Naive thymus-derived CD4-positive, alpha-beta T cell (primary cell): ENCODE measurements around the gene KSR1. TPM values are rescaled to one million over a fixed set of nuclear protein-coding genes. Genes with fewer than 3 reads are reported as not detected.

Source experiments
- ATAC-seq: fragments of 150-1000 bp; cut with Tn5 transposase; 2 replicates; pipeline ENCODE4 v1.10.0; 2021; ENCODE audit warnings: mild to moderate bottlenecking, moderate library complexity
- CTCF ChIA-PET: fragments of 350-600 bp; sonication (Branson Sonifier 250); formaldehyde crosslinking; loops from one replicate; lab custom pipeline; 2021; ENCODE audit warnings: antibody characterized with exemption; lab: Charles Lee
- POLR2A ChIA-PET: fragments of 350-600 bp; sonication (Branson Sonifier 250); formaldehyde crosslinking; loops from one replicate; lab custom pipeline; 2021; ENCODE audit warnings: antibody characterized with exemption, inconsistent platforms; lab: Charles Lee
- DNase-seq, 9 donors: peaks; one replicate each; pipeline versions ENCODE4 v3.0.0 to v3.0.0-alpha.2; 2020 to 2022; ENCODE audit warnings: mixed read lengths in 1 of 9
- H3K27ac ChIP-seq: one replicate; pipeline ENCODE4 v1.7.0; 2013; ENCODE audit warnings: mild to moderate bottlenecking, low read depth, low read length, moderate library complexity
- H3K27me3 ChIP-seq, 2 donors: one replicate each; pipeline ENCODE4 v1.7.0; 2013; ENCODE audit warnings: low read length in 2 of 2, mild to moderate bottlenecking in 2 of 2, moderate library complexity in 2 of 2; ENCODE audit not compliant: control insufficient read depth in 2 of 2, insufficient read depth in 2 of 2
- H3K36me3 ChIP-seq, 3 experiments: 1 replicate in 2 of 3; 2 replicates in 1 of 3; pipeline ENCODE4 v1.7.0; 2013; ENCODE audit warnings: low read length in 3 of 3, mild to moderate bottlenecking in 3 of 3, moderate library complexity in 1 of 3; ENCODE audit not compliant: insufficient read depth in 3 of 3, control insufficient read depth in 2 of 3
- H3K4me1 ChIP-seq, 2 donors: one replicate each; pipeline ENCODE4 v1.7.0; 2013; ENCODE audit warnings: low read length in 2 of 2, mild to moderate bottlenecking in 2 of 2, moderate library complexity in 1 of 2; ENCODE audit not compliant: control insufficient read depth in 2 of 2, insufficient read depth in 2 of 2
- H3K4me3 ChIP-seq: 2 replicates; pipeline ENCODE4 v1.7.0; 2013; ENCODE audit warnings: mild to moderate bottlenecking, low read length
- H3K9me3 ChIP-seq, 3 experiments: 1 replicate in 2 of 3; 2 replicates in 1 of 3; pipeline ENCODE4 v1.7.0; 2013; ENCODE audit warnings: low read length in 3 of 3; ENCODE audit not compliant: control insufficient read depth in 2 of 3
- H3K27ac Mint-ChIP-seq, 9 donors: one replicate each; pipeline ENCODE4 v1.8.0; 2020 to 2022; ENCODE audit warnings: mixed read lengths in 9 of 9, mild to moderate bottlenecking in 8 of 9, moderate library complexity in 5 of 9, inconsistent platforms in 2 of 9
- H3K27me3 Mint-ChIP-seq, 5 donors: one replicate each; pipeline ENCODE4 v1.8.0; 2021 to 2022; ENCODE audit warnings: mixed read lengths in 5 of 5, mild to moderate bottlenecking in 1 of 5
- H3K36me3 Mint-ChIP-seq, 5 donors: one replicate each; pipeline ENCODE4 v1.8.0; 2020 to 2022; ENCODE audit warnings: mixed read lengths in 5 of 5, mild to moderate bottlenecking in 3 of 5, inconsistent platforms in 1 of 5
- H3K4me1 Mint-ChIP-seq, 7 donors: one replicate each; pipeline ENCODE4 v1.8.0; 2020 to 2022; ENCODE audit warnings: mixed read lengths in 7 of 7, mild to moderate bottlenecking in 3 of 7, inconsistent platforms in 1 of 7
- H3K4me3 Mint-ChIP-seq, 10 donors: one replicate each; pipeline ENCODE4 v1.8.0; 2020 to 2022; ENCODE audit warnings: mild to moderate bottlenecking in 10 of 10, mixed read lengths in 10 of 10, moderate library complexity in 6 of 10, inconsistent platforms in 2 of 10
- H3K9me3 Mint-ChIP-seq, 11 donors: one replicate each; pipeline ENCODE4 v1.8.0; 2020 to 2022; ENCODE audit warnings: mixed read lengths in 11 of 11, mild to moderate bottlenecking in 4 of 11, inconsistent platforms in 1 of 11, moderate library complexity in 1 of 11
- intact Hi-C, 2 donors: fragments of 100-400 bp; cut with micrococcal nuclease; formaldehyde crosslinking; loops; one replicate each; pipeline ENCODE4 v1.15.1; 2023
- polyA plus RNA-seq, 2 donors: library from polyadenylated mRNA; unstranded; fragments of 300-500 nt; fragmentation: Illumina TruSeq; gene quantifications; one replicate each; pipeline ENCODE4 v1.2.3, GENCODE V29; 2021
- total RNA-seq, 6 experiments: library from RNA in 5 of 6; stranded (reverse) in 5 of 6; gene quantifications; 1 replicate in 5 of 6; 2 replicates in 1 of 6; pipeline ENCODE4 v1.2.3 and lab custom pipeline; 2021 to 2026

Gene KSR1
- total and polyA plus RNA-seq, 7 experiments from 2014 or later = 0.52 to 96.4 (median 23.3) TPM

DNA sequence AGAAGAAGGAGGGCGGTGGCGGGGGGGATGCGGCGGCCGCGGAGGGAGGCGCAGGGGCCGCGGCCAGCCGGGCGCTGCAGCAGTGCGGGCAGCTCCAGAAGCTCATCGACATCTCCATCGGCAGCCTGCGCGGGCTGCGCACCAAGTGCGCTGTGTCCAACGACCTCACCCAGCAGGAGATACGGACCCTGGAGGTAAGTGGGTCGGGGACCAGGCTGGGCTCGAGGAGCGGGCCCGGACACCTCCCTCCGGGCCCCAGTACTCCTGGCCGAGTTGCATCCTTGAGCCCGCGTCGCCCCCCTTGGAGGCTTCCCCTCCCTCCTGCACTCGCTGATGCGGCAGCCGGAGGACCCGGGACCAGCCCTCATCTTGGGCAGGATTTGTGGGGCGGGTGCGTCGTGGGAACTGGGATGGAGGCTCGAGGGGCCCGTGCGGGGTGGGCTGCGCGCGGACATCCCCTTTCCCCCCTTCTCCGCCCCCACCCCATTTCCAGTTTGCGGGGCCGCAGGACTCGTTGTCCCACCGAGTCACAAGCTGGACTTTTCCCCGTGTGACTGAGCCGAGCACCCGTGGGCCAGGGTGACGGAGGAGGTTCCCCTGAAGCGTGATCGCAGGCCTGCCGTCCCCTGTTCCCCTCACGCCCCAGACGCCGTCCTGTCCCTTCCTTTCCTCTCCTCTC is 572 bp downstream of the KSR1 start:
- Mint-ChIP-seq H3K4me1 (peaks cover 5 to 56% (median 21%) of the 10 kb centered on the region in 7 donors), H3K27ac (peak overlapping the region; percentile 20 to 91 (median 81)), H3K36me3 (peaks cover 0 to 5% (median 0%) of the 10 kb centered on the region in 5 donors), H3K27me3 (no peaks in the 10 kb centered on the region), H3K4me3 (peak overlapping the region; percentile 79 to 96 (median 90)), H3K9me3 (no peaks in the 10 kb centered on the region)
- ChIA-PET POLR2A (interaction anchor here (1.2 to 2.6 kb wide), 3 partner anchors 17 to 163 kb away, joined by 3 to 20 read pairs (median 3); partner anchors contain the start of gene WSB1), CTCF (interaction anchor here (0.6 to 1.7 kb wide), 6 partner anchors 11 to 220 kb away, joined by 3 to 7 read pairs (median 4); no protein-coding TSS in a partner anchor)
- intact Hi-C loops = loop anchor here (1.0 to 10.0 kb wide), 14 partner anchors 9 to 588 kb away; partner anchors contain the start of genes WSB1 (in 2 of the 2), LGALS9 (in 1 of the 2), LYRM9 (in 1 of the 2) and NLK (in 1 of the 2)
- no peaks in the 10 kb centered on the region for H3K27me3 ChIP-seq
- no peaks in the 10 kb centered on the region for H3K9me3 ChIP-seq
- no peaks in the 10 kb centered on the region for H3K36me3 ChIP-seq
- H3K4me1 ChIP-seq = peaks cover 10 to 13% of the 10 kb centered on the region in 2 donors
- ATAC-seq = no peak
- H3K4me3 ChIP-seq = peak overlapping the region; percentile 71
- DNase-seq = peak in 2 of 9 donors; percentile 14 to 16
- H3K27ac ChIP-seq = peak overlapping the region; percentile 65

DNA sequence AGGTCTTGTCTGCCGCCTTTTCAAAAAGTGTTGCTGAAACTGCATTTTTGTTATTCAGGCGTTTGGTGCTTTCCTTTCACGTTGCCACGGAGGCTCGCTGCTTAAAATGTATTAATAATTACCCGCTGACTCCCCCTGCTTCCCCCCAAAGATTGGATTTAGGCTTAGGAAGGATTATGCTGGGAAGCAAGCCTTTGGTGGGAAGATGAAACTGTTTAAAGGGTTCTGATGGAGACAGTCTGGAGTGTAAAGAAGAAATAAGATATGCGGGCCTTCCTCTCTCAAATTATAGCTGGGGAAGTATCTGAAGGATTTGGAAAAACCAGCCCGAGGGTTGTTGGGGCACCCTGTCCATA is 1.1 kb downstream of the KSR1 start:
- peaks cover 0 to 5% (median 0%) of the 10 kb centered on the region in 5 donors for H3K36me3 Mint-ChIP-seq
- POLR2A ChIA-PET = no interaction called here
- H3K27ac Mint-ChIP-seq = peak overlapping the region; percentile 20 to 91 (median 81)
- H3K27me3 Mint-ChIP-seq = no peaks in the 10 kb centered on the region
- Histone ChIP-seq H3K36me3 (no peaks in the 10 kb centered on the region), H3K27ac (no peak overlapping the region), H3K9me3 (no peaks in the 10 kb centered on the region), H3K4me3 (peak overlapping the region; percentile 71), H3K27me3 (no peaks in the 10 kb centered on the region), H3K4me1 (peaks cover 10 to 13% of the 10 kb centered on the region in 2 donors)
- DNase-seq (no peak), ATAC-seq (no peak)
- no peaks in the 10 kb centered on the region for H3K9me3 Mint-ChIP-seq
- intact Hi-C loops = loop anchor here (1.0 to 10.0 kb wide), 6 partner anchors 16 to 587 kb away; partner anchors contain the start of genes LGALS9 (in 1 of the 2), LYRM9 (in 1 of the 2), NLK (in 1 of the 2) and WSB1 (in 1 of the 2)
- H3K4me1 Mint-ChIP-seq = peaks cover 5 to 61% (median 24%) of the 10 kb centered on the region in 7 donors
- H3K4me3 Mint-ChIP-seq = peak overlapping the region; percentile 79 to 96 (median 90)
- CTCF ChIA-PET = interaction anchor here (1.1 to 1.7 kb wide), 2 partner anchors 143 to 220 kb away, joined by 4 to 6 read pairs; no protein-coding TSS in a partner anchor

DNA sequence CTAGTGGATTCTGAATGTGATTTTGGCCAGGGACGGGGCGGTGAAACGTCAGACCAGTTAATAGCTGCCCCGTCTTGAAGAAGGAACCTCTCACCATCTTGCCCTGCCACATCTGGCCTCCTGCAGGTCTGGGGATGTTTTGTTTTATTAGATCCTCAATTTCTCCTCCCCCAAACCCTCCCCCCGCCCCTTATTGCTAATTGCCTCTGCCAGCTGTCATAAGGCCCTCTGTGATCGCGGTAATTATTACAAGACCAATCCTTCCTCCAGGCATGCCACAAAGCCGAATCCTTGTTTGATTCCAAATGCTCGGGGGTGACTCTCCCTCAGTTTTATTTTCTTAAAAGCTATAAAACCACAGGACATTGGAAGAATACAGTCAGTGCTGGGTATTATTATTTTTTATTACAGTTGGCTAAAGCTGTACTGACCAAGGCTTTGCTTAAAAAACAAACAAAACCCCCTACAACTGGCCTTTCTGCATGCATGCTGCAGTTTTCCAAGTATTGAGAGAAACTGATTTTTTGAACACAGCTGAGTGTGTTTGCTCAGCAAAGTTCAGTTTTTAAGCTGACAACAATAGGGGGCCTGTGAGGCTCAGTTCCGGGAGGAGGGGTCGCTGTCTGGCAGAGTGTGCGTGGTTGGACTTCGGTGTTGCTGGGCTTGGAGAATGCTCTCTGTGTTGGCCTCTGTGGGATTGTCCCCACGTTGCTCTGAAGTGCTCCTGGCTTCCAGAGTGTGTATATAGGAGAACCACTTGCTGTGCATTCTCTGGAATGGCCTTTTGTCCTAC is 1.7 kb downstream of the KSR1 start:
- Mint-ChIP-seq H3K4me3 (peak overlapping the region; percentile 79 to 96 (median 90)), H3K9me3 (no peaks in the 10 kb centered on the region), H3K4me1 (peaks cover 8 to 65% (median 27%) of the 10 kb centered on the region in 7 donors), H3K27me3 (no peaks in the 10 kb centered on the region), H3K36me3 (peaks cover 0 to 5% (median 0%) of the 10 kb centered on the region in 5 donors), H3K27ac (peak overlapping the region in 6 of 9 donors; percentile 14 to 91 (median 80))
- Histone ChIP-seq H3K36me3 (no peaks in the 10 kb centered on the region), H3K27me3 (no peaks in the 10 kb centered on the region), H3K27ac (no peak overlapping the region), H3K4me1 (peaks cover 10 to 13% of the 10 kb centered on the region in 2 donors), H3K4me3 (peak overlapping the region; percentile 71), H3K9me3 (no peaks in the 10 kb centered on the region)
- ChIA-PET POLR2A (no interaction called here), CTCF (interaction anchor here (0.6 to 1.7 kb wide), 3 partner anchors 142 to 721 kb away, joined by 4 to 7 read pairs (median 6); no protein-coding TSS in a partner anchor)
- ATAC-seq = no peak
- no peak for DNase-seq
- intact Hi-C loops = loop anchor here (1.0 to 10.0 kb wide), 6 partner anchors 15 to 587 kb away; partner anchors contain the start of genes LGALS9 (in 1 of the 2), LYRM9 (in 1 of the 2), NLK (in 1 of the 2) and WSB1 (in 1 of the 2)

DNA sequence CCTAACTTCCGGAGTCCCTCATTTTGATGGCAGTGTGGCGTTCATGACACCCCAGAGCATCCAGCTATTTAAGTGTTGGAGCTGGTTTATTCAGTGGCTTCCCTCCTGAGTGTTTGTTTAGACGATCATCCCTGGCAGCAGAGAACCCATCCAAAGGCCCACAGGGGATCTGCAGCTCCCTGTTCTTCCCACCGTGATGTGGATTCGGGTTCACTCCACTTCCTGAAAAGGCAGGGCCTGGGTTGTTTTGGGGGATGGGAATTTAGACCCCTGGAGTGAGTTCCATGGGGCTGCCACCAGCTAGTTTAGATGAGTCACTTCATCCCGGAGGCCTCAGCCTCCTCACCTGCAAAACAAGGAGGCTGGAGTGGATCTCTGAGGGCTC is 2.3 kb downstream of the KSR1 start:
- Mint-ChIP-seq H3K36me3 (peaks cover 0 to 5% (median 0%) of the 10 kb centered on the region in 5 donors), H3K27me3 (no peaks in the 10 kb centered on the region), H3K4me1 (peaks cover 13 to 71% (median 28%) of the 10 kb centered on the region in 7 donors), H3K9me3 (no peaks in the 10 kb centered on the region), H3K27ac (peak overlapping the region in 2 of 9 donors; percentile 14 to 63), H3K4me3 (peak overlapping the region in 9 of 10 donors; percentile 18 to 96 (median 65))
- Histone ChIP-seq H3K27me3 (no peaks in the 10 kb centered on the region), H3K27ac (no peak overlapping the region), H3K9me3 (no peaks in the 10 kb centered on the region), H3K4me1 (peaks cover 10 to 13% of the 10 kb centered on the region in 2 donors), H3K4me3 (no peak overlapping the region), H3K36me3 (no peaks in the 10 kb centered on the region)
- intact Hi-C loops = loop anchor here (5.0 to 10.0 kb wide), 4 partner anchors 74 to 586 kb away; partner anchors contain the start of genes LGALS9 (in 1 of the 2), NLK (in 1 of the 2) and WSB1 (in 1 of the 2)
- DNase-seq = no peak
- ATAC-seq = no peak
- POLR2A ChIA-PET = no interaction called here
- CTCF ChIA-PET = interaction anchor here (1.7 kb wide), 1 partner anchor 141 kb away, joined by 6 read pairs; no protein-coding TSS in a partner anchor

DNA sequence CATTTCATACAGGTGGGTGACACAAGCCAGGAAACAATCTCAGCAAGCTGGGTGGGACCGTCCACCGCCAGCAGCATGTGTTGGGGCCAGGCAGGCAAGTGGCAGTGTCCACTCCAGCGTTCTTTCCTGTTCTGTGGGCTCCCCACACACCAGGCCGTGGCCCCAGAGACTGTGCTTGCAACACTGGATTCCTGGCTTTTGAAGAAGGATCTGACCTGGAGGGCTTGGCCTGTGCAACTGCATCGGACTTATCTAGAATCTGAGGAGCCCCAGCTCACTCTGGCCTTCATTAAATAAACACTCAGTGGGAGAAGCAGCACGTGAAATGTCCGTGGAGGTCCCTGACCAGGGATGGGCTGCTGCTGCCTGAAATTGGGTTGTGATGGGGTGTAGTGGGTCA is 3.2 kb downstream of the KSR1 start:
- ChIA-PET POLR2A (no interaction called here), CTCF (no interaction called here)
- H3K4me3 Mint-ChIP-seq = peak overlapping the region in 3 of 10 donors; percentile 17 to 96 (median 53)
- no peak overlapping the region for H3K4me3 ChIP-seq
- H3K36me3 Mint-ChIP-seq = peaks cover 0 to 5% (median 0%) of the 10 kb centered on the region in 5 donors
- ATAC-seq (no peak), DNase-seq (no peak)
- H3K9me3 Mint-ChIP-seq = no peaks in the 10 kb centered on the region
- H3K4me1 ChIP-seq = peaks cover 13 to 15% of the 10 kb centered on the region in 2 donors
- H3K27ac ChIP-seq = no peak overlapping the region
- no peaks in the 10 kb centered on the region for H3K27me3 Mint-ChIP-seq
- H3K27ac Mint-ChIP-seq = no peak overlapping the region
- H3K9me3 ChIP-seq = no peaks in the 10 kb centered on the region
- H3K4me1 Mint-ChIP-seq = peaks cover 13 to 77% (median 28%) of the 10 kb centered on the region in 7 donors
- no peaks in the 10 kb centered on the region for H3K36me3 ChIP-seq
- intact Hi-C loops = loop anchor here (5.0 to 10.0 kb wide), 4 partner anchors 75 to 585 kb away; partner anchors contain the start of genes LGALS9 (in 1 of the 2), NLK (in 1 of the 2) and WSB1 (in 1 of the 2)
- H3K27me3 ChIP-seq = no peaks in the 10 kb centered on the region
